Measurements from ENCODE around the gene ASPSCR1.
A peak's percentile ranks its signal among the peaks of the same experiment; 100 is the strongest.
"Not testable (repeated sequence)": the region's sequence is repeated elsewhere in the genome, so short reads cannot be mapped to it uniquely, and the experiment has no call there.

Gene ASPSCR1

DNA sequence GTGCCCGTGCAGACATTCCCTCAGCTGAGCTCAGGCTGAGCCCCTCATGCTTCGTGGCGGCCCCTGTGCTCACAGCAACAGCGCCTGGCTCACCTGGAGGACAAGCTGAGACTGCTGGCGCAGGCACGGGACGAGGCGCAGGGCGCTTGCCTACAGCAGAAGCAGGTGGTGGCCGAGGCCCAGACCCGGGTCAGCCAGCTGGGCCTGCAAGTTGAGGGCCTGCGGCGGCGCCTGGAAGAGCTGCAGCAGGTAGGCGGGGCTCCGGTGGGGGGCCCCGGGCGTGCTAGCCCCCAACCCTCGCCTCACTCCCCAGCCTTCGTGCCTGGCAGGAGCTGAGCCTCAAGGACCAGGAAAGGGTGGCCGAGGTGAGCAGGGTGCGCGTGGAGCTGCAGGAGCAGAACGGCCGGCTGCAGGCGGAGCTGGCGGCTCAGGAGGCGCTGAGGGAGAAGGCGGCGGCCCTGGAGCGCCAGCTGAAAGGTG, 52.6 kb downstream of the ASPSCR1 start:
- DNase-seq: no peak

DNA sequence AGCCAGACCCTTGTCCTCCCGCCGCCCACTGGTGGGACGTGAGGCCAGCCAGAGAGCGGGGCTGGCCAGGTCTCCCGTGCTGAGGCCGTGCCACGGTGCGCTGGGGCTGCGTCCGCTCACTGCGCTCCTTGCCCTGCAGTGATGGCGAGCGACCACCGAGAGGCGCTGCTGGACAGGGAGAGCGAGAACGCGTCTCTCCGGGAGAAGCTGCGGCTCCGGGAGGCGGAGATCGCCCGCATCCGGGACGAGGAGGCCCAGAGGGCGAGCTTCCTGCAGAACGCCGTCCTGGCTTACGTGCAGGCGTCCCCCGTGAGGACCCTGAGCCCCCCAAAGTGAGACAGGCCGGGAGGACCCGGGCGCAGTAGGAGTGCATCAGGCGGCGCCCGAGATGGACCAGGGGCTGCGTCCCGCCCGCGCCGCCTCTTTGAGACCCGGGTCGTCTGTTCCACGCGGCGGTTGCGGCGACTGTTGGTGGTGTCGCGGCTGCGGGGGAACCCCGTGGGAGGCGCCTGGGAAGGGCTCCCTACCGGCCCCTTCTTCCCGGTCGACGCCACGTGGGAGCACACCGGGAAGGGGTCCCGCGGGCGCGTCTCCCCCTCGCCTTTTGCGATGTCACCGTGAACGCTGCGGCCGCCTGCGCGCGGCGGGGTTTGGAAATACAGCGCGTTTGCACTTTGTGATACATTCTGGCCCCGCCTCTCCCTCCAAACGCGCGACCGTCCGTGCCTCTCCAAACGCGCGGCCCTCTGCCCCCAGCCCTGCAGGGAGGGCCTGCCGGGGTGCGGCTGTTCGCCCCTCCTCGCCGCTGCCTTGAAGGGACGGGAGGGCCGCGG, 53.3 kb downstream of the ASPSCR1 start:
- DNase-seq: peak; percentile 78

DNA sequence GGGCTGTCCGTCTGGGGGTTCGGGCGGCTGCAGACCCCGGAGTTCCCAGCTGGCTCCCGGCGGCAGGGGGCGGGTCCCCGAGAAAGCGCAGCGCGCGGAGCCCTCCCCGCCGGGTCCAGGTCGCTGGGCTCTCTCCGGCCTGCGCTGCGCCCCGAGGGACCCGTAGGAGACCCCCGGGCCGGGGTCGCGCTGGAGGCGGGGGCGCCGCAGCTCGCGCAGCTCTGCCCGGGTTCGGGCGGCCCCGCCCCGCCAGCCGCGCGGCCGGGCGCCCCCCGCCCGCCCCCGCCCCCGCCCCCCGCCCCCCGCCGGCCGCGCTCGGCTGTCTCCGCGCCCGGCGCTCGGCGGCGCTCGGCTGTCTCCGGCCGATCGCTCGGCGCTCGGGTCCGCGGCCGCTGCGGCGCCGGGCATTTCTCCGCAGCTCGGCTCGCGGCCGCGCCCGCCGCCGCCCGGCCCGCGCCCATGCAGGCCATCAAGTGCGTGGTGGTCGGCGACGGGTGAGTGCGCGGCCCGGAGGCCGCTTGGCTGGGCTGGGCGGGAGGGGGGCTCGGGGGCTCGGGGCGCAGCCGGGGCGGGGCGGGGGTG, 54.0 kb downstream of the ASPSCR1 start, which contains the start of gene RAC3:
Gene RAC3, plus strand, starts transcription at position 376 of the 582 bp plus-strand sequence. Its CDS starts 84 bp downstream, at position 460.
- DNase-seq: no peak

DNA sequence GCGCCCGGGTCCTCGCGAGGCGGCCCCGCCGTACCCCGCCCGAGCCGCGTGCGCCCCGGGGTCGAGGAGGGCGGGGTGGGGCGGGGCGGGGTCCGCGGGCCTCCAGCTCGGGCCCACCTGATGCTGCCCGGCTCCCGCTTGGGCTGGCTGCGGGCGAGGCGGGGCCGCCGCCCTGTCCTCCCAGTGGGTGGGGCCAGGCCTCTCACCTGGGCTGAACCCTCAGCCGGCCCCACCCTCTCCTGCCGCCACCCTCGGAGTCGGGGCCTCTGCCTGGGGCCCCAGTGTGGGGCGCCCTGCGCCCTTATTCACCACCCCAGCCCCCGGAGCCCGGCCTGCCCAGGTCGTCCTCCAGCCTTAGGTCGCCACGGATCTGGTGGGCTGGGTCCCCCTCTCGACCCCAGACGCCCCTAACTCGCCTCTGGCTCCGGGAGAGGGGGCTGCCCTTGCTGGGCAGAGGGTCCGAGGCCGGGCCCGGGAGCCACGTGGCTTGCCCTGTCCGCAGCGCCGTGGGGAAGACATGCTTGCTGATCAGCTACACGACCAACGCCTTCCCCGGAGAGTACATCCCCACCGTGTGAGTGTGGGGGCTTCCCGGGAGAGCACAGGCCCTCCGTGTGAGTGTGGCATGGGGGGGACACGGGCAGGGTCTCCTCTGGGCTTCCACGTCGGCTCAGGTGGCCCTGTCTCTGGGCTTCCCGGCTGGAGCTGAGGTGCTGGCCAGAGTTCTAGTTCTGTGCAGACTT, 54.6 kb downstream of the ASPSCR1 start:
- DNase-seq: no peak

DNA sequence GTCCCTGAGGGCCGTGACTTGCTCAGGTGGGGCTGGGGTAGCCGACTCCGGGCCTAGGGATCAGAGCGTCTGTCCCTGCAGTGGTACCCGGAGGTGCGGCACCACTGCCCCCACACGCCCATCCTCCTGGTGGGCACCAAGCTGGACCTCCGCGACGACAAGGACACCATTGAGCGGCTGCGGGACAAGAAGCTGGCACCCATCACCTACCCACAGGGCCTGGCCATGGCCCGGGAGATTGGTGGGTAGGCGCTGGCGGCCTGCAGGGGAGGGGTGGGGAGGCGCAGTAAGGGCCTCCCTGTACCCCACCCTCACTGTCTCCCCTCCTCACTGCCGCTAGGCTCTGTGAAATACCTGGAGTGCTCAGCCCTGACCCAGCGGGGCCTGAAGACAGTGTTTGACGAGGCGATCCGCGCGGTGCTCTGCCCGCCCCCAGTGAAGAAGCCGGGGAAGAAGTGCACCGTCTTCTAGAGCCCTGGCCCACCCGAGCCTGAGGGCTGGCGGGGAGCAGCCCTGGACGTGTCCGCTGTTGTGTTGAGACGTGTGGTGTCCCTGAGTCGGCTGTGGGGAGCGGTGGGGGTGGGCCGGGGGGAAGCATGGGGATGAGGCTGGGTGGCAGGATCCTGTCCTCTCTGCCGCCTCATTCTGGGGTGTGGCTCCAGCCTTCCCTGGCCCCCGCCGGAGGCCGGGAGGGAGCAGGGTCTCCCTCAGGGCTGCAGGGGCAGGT, 56.1 kb downstream of the ASPSCR1 start:
- DNase-seq: no peak

DNA sequence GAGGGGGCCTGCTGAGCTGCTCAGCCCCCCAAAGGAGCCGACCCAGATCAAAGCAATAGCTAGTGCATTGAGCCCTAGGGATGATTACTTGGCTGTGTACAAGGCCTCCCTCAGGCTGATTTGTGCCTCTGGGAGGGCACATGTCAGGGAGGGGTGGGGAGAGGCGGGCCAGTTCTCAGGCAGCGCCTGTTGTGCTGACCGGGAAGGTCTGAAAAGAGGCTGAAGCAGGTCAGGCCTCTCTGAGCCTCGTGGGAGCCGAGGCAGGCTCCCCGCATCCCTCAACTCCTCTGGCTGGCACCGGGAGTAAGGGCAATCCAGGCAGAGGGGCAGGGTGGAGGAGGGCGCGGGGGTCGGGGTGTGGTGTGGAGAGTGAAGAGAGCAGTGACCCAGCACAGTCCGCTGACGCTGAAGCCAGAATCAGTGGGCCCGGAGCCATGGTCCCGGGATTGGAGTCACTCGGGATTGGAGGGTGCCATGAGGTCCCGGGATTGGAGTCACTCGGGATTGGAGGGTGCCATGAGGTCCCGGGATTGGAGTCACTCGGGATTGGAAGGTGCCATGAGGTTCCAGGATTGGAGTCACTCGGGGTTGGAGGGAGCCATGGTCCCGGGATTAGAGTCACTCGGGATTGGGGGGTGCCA, 57.1 kb downstream of the ASPSCR1 start:
- no peak for DNase-seq

DNA sequence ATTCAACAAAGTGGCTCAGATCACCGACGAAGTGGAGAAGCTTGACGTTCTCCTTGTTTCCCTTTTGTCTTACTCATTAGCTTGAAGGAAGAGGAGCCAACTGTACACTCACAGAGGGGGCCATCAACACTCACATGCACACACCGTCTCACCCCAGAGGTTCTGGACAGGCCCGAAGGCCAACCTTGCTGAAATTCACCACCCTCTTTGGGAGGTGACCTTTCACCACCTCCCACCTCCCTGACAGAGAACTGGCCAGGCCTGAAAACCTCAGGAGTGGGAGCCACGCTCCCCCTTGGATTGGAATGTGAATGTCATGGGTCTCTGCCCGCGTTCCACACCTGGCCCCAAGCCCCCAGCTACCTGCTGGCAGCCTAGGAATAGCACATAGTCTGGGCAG, 58.1 kb downstream of the ASPSCR1 start:
- DNase-seq: no peak

DNA sequence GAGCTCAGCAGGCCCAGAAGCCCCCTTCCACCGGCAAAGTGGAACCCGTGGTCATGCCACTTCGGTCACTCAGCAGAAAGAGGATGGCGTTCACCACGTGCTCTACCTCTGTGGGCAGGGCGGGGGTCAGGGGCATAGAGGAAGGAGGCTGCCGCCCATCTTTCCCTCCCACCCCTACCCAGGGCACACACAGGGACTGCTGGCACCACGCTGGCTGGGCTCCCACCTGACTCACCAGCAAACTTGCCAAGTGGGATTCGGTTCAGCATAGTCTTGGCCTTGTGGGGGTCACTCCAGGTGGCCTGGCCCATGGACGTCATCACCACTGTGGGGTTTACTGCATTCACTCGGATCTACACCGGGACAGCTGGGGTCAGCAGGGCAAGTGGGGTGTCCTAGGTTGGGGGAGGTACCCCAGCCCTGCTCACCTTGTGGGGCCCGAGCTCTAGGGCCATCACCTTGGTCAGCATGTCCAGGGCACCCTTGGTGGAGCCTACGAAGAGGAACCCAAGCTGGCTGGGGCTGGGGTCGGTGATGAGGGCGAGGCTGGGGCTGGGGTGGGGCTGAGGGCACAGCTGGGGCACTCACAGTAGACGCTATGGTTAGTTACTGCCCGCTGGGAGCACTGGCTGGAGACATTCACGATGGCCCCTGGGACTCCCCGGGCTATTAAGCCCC, 58.7 kb downstream of the ASPSCR1 start:
- no peak for DNase-seq

DNA sequence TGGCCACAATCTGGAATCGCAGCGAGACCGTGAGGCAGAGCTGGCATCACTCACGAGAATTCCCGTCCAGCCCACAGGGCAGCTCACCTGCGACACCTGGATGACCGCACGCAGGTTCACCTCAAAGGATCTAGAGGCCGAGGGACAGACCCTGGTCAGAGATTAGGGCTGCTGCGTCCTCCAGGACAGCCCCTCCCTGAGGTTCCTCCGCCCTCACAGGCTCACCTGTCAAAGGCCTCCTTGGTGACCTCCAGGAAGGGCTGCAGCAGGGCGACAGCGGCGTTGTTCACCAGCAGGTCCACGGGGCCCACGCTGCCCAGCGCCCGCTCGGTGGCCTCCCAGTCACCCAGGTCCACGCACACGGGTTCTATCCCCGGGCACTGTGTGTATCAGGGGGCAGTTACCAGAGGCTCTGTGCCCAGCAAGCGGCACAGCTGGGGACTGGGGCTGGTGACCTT, 59.2 kb downstream of the ASPSCR1 start:
- DNase-seq: no peak

DNA sequence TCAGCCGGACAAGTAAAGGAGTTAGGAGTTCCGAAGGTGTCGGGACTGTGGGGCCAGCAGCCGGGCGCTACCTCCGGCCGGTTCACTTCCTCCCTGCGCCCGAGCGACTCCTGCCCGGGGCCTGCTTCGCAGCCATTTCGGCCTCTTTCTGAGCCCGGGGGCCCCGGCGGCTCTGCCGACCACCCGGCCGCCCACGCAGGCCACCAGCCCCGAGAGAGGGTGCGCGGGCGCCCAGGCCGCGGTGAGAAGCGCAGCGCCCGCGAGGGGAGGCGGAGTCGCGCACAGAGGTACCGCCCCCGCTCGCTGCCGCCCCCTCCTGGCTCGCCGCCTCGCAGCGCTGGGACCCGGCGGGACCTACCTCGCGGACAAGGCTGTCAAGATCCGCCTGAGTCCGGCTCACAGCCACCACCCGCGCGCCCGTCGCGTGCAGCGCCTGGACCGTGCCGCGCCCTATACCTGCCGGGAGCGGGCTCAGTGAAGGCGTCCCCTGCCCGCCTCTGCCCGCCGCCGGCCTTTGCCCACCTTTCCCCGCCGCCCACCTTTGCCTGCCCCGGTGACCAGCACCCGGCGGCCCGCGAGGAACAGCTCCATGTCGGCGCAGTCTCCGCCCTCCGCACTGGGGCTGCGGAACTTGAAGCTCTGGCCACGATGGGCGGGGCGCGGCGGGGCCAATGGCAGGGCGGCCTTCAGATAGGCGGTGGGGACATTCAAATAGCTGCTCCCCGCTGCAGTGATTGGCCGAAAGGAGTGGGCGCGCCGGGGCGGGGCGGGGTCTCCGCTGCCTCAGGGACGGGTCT, 59.9 kb downstream of the ASPSCR1 start, which contains the start of gene DCXR:
Gene DCXR, minus strand, starts transcription at position 606 of the 797 bp plus-strand sequence. Its CDS starts 15 bp downstream, at position 591.
- DNase-seq: peak; percentile 92

DNA sequence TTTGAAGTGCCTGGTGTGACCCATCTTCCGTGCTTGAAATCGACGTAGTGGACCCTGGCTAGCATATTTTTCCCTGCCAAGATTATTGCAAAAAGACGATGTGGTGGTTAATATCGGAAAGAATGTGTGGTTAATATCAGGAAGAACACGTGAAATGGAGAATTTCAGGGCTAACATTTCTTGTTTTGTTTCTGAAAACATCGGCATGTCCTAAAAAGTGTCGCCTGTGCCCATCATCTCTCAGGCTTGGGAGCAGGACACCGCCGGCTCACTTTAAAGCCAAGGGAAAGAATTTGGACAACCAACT, 60.4 kb downstream of the ASPSCR1 start:
- DNase-seq: no peak

DNA sequence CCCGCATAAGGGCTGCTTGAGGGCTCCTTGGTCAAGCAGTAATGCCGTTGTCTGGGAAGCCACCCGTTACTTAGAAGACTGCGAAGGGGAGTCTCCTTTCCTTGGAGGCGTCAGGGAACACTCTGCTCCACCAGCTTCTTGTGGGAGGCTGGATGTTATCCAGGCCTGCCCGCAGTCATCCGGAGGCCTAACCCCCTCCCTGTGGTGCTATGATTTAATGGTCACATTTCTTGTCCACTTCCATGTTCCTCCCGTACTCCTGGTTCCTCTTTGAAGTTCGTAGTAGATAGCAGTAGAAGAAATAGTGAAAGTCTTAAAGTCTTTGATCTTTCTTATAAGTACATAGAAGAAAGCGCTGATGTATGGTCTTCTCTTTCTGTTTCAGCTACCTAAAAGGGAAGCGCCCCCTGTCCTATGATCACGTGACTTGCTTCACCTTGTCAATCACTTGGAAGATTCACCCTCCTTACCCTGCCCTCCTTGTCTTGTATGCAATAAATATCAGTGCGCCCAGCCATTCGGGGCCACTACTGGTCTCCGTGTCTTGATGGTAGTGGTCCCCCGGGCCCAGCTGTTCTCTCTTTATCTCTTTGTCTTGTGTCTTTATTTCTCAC, 61.5 kb downstream of the ASPSCR1 start:
- DNase-seq: not testable (repeated sequence)

DNA sequence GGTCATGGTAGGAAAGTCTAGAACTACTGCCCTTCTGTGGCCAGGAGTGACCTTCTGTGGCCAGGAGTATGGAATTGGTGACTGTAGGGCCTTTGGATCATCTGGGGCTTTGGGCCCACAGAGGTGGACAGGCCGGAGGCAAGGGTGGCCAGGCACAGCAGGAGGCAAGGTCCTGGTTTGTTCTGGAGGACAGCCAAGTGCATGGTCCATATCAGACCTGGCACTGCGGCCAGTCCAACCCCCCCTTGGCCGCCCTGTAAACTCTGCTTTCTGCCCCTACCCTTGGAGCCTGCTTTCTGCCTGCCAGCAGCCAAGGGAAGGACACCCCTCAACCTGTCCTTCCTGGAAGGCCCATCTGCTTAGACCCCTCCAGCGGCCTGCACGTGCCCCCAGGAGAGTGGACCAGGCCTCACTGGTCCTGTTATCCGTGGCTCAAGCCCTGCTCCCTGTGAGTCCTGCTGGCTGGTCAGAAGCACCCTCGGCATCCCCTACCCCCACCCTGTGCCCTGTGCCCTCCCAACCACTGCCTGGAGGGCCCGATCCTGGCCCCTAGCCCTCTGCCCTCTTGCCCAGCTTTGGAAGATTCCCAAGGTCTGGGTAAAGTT, 62.4 kb downstream of the ASPSCR1 start:
- no peak for DNase-seq

DNA sequence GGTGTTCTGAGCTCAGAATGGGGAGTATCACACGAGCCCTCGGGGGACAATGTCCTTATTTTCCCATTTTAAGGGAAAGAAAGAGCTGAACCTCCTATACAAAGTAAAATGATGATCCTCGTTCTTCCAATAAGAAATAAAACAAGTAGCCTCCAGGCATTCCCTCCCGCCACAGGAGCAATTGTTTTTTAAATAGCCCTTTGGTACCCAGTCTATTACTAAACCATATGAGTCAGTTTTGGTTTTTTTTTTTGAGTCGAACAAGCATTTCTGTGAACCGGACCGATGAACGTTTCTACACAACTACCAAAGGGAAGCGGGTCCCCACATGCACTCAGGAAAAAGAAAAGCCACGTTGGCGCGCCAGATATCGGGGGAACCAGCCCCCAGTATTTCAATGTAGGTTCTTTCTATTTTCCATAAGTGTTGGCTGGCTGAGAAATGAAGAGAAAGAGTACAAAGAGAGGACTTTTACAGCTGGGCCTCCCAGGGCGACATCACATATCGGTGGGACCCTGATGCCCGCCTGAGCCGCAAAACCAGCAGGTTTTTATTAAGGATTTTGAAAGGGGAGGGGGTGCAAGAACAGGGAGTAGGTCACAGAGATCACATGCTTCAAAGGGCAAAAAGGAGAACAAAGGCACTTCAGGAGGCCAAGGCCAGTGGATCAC, 63.9 kb downstream of the ASPSCR1 start:
- DNase-seq: no peak

DNA sequence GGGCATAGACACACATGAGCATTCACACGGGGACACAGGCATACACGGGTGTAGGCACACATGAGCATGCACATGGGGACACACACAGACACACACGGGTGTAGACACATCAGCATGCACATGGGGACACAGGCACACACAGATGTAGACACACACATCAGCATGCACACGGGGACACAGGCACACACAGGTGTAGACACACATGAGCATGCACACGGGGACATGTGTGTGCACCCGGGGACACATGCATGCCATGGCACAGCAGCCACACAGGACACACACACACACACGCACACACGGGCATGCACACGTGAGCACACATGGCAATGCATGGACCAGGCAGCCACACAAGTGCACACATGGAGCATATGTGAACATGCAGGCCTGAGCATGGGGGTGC, 65.2 kb downstream of the ASPSCR1 start:
- DNase-seq: no peak

DNA sequence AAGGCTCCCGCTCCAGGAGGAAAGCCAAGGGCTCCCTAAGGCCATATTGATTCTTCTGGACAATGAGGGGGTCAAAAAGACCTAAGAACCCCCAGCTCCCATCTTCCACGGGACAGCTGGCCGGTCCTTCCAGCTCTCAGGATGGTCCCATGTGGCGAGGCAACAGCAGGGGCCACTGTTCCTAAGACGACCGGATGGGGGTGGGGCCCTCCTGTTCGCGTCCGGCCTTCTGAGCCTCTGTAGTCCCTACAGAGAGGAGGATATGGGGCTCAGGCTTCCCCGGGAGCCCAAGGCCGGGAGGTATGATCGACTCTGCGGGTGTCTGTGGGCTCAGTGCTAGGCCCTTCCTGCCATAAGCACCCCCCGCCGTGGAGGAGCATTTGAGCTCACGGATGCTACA, 66.1 kb downstream of the ASPSCR1 start:
- DNase-seq: no peak

DNA sequence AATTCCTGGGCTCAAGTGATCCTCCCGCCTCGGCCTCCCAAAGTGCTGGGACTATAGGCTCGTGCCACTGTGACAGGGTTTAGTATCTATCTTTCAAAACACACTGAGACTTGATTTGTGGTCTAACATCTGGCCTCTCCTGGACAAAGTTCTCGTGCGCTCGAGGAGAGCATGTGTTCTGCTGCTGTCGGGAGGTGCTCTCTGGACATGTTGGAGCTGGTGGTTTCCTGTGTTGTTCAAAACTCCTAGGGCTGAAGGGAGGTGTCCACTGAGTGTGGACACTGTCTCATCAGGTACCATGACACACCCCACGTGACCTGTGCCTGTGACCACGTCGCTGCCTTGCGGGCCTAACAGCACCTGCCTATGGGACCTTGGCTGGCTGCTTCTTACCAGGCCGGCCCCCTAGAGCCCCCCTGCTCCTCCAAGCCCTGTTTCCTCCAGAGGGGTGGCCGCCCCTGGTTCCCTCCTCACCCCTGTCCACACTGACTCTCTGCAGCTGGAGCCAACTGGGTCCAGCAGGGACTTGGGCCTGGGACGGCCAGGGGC, 68.6 kb downstream of the ASPSCR1 start:
- DNase-seq: no peak

DNA sequence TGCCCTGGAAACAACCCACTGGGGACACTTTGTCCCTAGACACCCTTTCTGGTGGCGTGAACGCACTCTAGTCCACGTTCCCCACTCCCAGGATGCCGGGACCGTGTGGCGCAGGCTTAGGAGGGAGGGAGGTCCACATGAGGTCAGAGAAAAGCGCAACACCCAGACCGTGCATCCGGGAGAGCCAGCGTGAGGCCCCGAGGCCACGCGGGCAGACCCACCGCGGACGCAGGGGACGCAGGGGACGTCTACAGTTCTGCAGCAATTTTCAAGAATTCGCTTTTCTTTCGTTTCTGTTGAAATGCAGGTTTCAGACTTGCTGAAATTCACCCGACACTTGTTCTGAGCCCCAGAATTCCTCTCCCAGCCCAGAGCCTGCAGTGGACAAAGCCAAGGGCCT, 69.5 kb downstream of the ASPSCR1 start:
- no peak for DNase-seq

DNA sequence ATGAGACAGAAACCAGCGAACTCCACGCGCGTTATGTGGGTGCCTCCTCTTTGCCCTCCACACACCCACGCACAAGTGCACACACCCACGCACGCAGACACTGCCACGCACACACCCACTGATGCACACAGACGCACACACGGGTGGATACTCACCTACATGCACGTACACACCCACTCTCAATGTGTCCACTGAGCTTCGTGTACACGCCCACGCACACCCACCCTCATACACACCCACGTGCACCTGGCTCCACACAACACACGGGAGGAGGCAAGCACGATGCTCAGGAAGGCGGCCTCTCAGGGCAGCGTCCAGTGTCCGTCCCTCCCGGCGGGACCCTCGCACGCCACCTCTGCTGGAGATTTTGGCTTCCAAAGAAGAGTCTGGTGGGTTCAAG, 70.0 kb downstream of the ASPSCR1 start:
- no peak for DNase-seq
